Activated CD4-positive, alpha-beta T cell treated with anti-CD3 and anti-CD28 coated beads, Interleukin-2, amount 50 U/mL, for 24 hours (primary cell): ENCODE data around the gene GLRX.

Source experiments
- DNase-seq, 2 donors: peaks; one replicate each; pipeline ENCODE4 v3.0.0-alpha.2; 2020; ENCODE audit warnings: low read depth in 1 of 2, low spot score in 1 of 2

Gene GLRX

GRCh38 chr5:95784514-95785302 lies 37.8 kb downstream of the GLRX start:
- no peak for DNase-seq

DNA sequence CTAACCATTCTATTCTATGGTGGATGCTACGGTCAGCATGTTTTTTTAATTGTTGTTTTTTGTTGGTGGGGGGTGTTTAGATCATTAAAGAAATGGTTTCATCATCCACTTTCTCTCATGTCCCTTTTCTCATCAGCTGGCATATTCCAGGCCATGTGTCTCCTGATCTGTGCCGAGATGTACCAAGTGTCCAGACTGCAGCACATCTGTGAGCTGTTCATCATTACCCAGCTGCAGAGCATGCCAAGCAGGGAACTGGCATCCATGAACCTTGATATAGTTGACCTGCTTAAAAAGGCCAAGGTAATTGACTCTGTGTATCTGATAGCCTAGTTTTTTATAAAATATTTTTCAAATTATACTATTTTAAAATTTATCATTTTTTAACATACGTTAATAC lies 38.9 kb downstream of the GLRX start:
- no peak for DNase-seq

GRCh38 chr5:95782181-95782580 lies 40.3 kb downstream of the GLRX start:
- DNase-seq: no peak

DNA sequence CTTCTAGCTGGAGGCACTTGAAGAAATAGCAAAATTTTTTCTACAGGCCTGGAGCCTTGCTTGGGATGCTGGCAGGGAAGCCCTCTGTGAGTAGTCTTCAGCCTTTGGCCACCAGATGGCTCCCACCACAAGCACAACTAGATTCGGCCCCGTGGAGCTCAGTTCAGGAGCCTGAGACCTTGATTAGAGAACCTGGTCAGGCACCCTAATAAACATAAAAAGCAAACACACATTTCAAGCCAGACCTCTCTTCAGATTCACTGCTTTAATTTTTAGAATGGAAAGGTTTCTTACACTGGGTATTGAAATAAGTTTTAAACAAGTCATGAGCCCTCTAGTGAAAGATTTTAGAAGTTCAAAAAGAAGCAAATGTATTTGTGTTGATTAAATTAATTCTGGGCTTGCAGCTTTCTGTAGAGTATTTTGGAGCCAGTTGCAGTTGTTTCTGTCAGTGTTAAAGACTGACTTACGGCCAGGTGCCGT lies 41.4 kb downstream of the GLRX start:
- DNase-seq: peak; percentile 42 to 63

- DNase-seq: no peak
These were observed 41.9 kb downstream of the GLRX start for GRCh38 chr5:95780597-95780996.

- DNase-seq: no peak
These were observed 42.9 kb downstream of the GLRX start for GRCh38 chr5:95779611-95780010.

- DNase-seq: no peak
These were observed 43.7 kb downstream of the GLRX start for GRCh38 chr5:95778713-95779436.

GRCh38 chr5:95777441-95777840 lies 45.1 kb downstream of the GLRX start:
- no peak for DNase-seq

GRCh38 chr5:95773335-95774059 lies 49.0 kb downstream of the GLRX start:
- no peak for DNase-seq

DNA sequence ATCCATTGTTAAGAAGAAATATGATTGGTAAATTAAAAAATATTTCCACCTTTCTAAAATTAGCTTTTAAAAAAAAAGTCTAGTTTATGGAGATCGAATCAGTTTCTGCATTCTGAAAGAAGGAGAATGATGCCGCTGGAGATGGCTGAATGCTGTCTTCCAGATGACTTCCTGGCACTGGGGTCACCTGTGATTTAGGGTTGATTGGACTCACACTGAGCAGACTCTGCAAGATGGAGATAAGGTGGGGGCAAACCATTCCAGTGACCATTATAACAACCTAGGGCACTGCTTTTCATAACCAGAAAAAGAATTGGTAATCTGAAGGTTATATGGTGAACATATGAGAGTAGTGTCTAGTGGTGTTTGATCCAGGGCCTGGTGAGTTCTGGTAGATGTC lies 50.6 kb downstream of the GLRX start:
- no peak for DNase-seq

- no peak for DNase-seq
These were observed 51.5 kb downstream of the GLRX start for GRCh38 chr5:95770830-95771708.

- no peak for DNase-seq
These were observed 53.8 kb downstream of the GLRX start for GRCh38 chr5:95768731-95769130.

DNA sequence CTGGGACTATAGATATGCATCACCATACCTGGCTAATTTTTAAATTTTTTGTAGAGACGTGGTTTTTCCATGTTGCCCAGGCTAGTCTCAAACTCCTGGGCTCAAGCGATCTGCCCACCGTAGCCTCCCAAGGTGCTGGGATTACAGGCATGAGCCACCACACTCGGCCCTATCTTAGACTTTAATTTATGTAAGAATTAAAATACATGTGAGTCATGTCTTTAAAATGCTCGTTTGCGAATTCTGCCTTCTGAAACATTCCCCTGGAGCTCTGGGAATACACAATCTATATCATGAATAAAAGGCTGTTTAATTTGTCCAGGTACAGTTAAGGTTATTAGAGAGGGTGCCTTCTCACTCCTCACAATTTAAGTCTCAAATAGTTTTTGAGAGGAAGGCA lies 58.6 kb downstream of the GLRX start:
- DNase-seq: no peak
